GM12892 (cell line): ENCODE results near the gene ABR.

ENCODE experiments used
- POLR2A ChIP-seq: IDR thresholded peaks from 2 replicates; pipeline ENCODE4 v1.6.1; 2011; ENCODE audit warnings: low read depth, low read length, control low read depth
- POLR2AphosphoS5 ChIP-seq: IDR thresholded peaks from 2 replicates; pipeline ENCODE4 v1.6.1; 2011; ENCODE audit warnings: low read depth, low read length, control low read depth
- TAF1 ChIP-seq: IDR thresholded peaks from 2 replicates; pipeline ENCODE4 v1.6.1; 2011; ENCODE audit warnings: low read depth, mild to moderate bottlenecking, control low read depth, low read length, borderline replicate concordance

DNA sequence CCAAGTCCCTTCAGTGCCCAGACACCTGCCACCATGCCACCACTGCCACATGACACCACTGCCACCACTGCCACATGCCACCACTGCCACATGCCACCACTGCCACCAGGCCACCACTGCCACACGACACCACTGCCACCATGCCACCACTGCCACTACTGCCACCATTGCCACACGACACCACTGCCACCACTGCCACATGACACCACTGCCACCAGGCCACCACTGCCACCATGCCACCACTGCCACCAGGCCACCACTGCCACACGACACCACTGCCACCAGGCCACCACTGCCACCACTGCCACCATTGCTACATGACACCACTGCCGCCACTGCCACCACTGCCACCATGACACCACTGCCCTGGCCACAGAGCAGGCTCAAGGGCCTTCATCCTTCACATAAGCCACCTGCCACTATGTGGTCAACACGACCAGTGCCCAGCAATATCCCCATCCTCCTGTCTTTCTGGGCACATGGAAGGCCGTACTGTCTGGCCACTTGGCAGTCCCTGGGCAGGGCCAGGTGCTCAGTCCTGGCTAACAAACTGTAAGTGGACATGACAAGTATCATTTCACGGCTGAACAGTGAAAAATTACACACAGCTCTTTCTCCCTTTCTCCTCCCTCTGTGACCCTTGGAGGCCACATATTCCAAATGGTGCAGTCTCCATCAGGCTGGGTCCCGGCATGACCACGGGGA lies 33.1 kb downstream of the ABR start:
- TF ChIP-seq POLR2AphosphoS5 (no peak), POLR2A (no peak), TAF1 (no peak)
